Aorta (tissue), 5 donors: ENCODE data around the gene CDKN3. TPM values are rescaled to one million over a fixed set of nuclear protein-coding genes. Genes with fewer than 3 reads are reported as not detected.
"Not testable (repeated sequence)": the region's sequence is repeated elsewhere in the genome, so short reads cannot be mapped to it uniquely, and the experiment has no call there.

Experiments
- ATAC-seq: fragments of 200-7000 bp; cut with Tn5 transposase; one replicate; pipeline ENCODE4 v1.9.1; 2022; ENCODE audit warnings: moderate library complexity; ENCODE audit not compliant: low FRiP score
- DNase-seq, 2 donors: peaks; one replicate each; pipeline ENCODE4 v3.0.0-alpha.2; 2020
- H3K27ac ChIP-seq, 2 donors: one replicate each; pipeline ENCODE4 v1.5.1; 2013; ENCODE audit warnings: low read length in 2 of 2, mild to moderate bottlenecking in 2 of 2, moderate library complexity in 2 of 2, control low read depth in 1 of 2, inconsistent platforms in 1 of 2, low read depth in 1 of 2
- H3K27me3 ChIP-seq, 2 donors: one replicate each; pipeline ENCODE4 v1.6.1; 2013; ENCODE audit warnings: control low read depth in 1 of 2, low read length in 1 of 2, mild to moderate bottlenecking in 1 of 2, moderate library complexity in 1 of 2; ENCODE audit not compliant: insufficient read depth in 2 of 2, control insufficient read depth in 1 of 2
- H3K36me3 ChIP-seq, 2 donors: one replicate each; pipeline ENCODE4 v1.6.1; 2013; ENCODE audit warnings: control low read depth in 1 of 2, low read length in 1 of 2, mild to moderate bottlenecking in 1 of 2; ENCODE audit not compliant: insufficient read depth in 2 of 2, control insufficient read depth in 1 of 2
- H3K4me1 ChIP-seq, 2 donors: one replicate each; pipeline ENCODE4 v1.6.1; 2013; ENCODE audit warnings: low read length in 2 of 2, control low read depth in 1 of 2, mild to moderate bottlenecking in 1 of 2, moderate library complexity in 1 of 2; ENCODE audit not compliant: insufficient read depth in 2 of 2, control insufficient read depth in 1 of 2
- H3K4me3 ChIP-seq, 2 donors: one replicate each; pipeline ENCODE4 v1.5.1; 2013; ENCODE audit warnings: low read length in 2 of 2, control low read depth in 1 of 2, mild to moderate bottlenecking in 1 of 2
- H3K9me3 ChIP-seq: one replicate; pipeline ENCODE4 v1.6.1; 2013; ENCODE audit warnings: mild to moderate bottlenecking, low read length; ENCODE audit not compliant: control insufficient read depth
- WGBS, 2 donors: extraction: QIAGEN DNeasy Blood & Tissue Kit; methylation state at CpG; one replicate each; pipeline ENCODE4 v1.1.7; 2013; 5-methylcytosine and 5-hydroxymethylcytosine counted together
- intact Hi-C, 2 donors: fragments of 100-400 bp; cut with DNase I; formaldehyde crosslinking; loops; one replicate each; pipeline versions ENCODE4 v1.14.2 to v1.15.0; 2022
- polyA plus RNA-seq, 2 donors: library from polyadenylated mRNA; stranded (reverse); fragments of 200-250 nt; gene quantifications; one replicate each; pipeline ENCODE4 v1.2.3, GENCODE V29; 2013
- total RNA-seq, 2 donors: library from RNA; stranded (reverse); fragmentation: NEBNext Ultra II Directional; extraction: Animal tissue kit (Norgen Biotek cat#: 25700); gene quantifications; one replicate each; pipeline ENCODE4 v1.2.1, GENCODE V29; 2021
- donor health status: healthy with polysubstance abuse.
- donor health status: Bipolar disorder and iron deficiency.
- donor health status: DM: no; HTN: no; CAD: no.
- donor health status: DM: no; HTN: no; CAD: no.
- donor health status: DM: yes; HTN: yes; CAD: no.

The CDKN3 gene
- total and polyA plus RNA-seq, 4 donors: 2.2 to 10.5 (median 6.4) TPM

- H3K36me3 ChIP-seq: no peaks in the 10 kb centered on the region
- ATAC-seq (no peak), DNase-seq (no peak)
- no peaks in the 10 kb centered on the region for H3K4me1 ChIP-seq
- no peaks in the 10 kb centered on the region for H3K9me3 ChIP-seq
- no peak overlapping the region for H3K4me3 ChIP-seq
- no peaks in the 10 kb centered on the region for H3K27me3 ChIP-seq
- 94 to 95% methylated on average over 3 of the region's 3 CpGs for WGBS, 2 donors
- intact Hi-C loops: no loop called here
- H3K27ac ChIP-seq: no peak overlapping the region
Measured at GRCh38 chr14:54451961-54452360, 55.2 kb downstream of the CDKN3 start.

GRCh38 chr14:54453252-54453651, 56.4 kb downstream of the CDKN3 start:
- Histone ChIP-seq H3K9me3 (no peaks in the 10 kb centered on the region), H3K36me3 (no peaks in the 10 kb centered on the region), H3K4me3 (no peak overlapping the region), H3K4me1 (no peaks in the 10 kb centered on the region), H3K27me3 (no peaks in the 10 kb centered on the region), H3K27ac (no peak overlapping the region)
- WGBS, 2 donors: 98 to 99% methylated on average over 3 of the region's 3 CpGs
- ATAC-seq: no peak
- no peak for DNase-seq
- intact Hi-C loops: no loop called here

GRCh38 chr14:54453990-54454389, 57.2 kb downstream of the CDKN3 start:
- DNase-seq, H3K27me3 ChIP-seq, H3K27ac ChIP-seq, H3K36me3 ChIP-seq, ATAC-seq, H3K4me1 ChIP-seq, intact Hi-C loops, H3K4me3 ChIP-seq, H3K9me3 ChIP-seq: not testable (repeated sequence)
- WGBS, 2 donors: 90 to 93% methylated on average over 5 of the region's 5 CpGs

DNA sequence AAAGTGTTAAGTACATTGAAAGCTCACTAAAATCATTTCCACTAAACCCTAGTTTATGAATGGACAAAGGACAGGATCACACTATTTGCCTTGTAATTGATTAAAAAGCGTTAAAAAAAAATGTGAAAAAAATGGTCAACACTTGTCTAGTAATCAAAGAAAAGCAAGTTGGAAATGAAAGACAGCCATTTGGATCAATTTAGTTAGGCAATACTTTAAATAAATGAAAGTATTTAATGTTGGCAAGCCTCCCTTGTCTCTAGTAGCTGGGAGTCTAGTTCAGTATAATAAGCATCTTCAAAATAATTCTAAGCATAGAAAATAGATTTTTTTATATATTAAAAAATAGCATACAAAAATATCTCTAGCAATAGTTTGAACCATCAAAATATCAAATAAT, 58.6 kb downstream of the CDKN3 start:
- 88 to 91% methylated on average over 1 of the region's 1 CpG for WGBS, 2 donors
- Histone ChIP-seq H3K27me3 (no peaks in the 10 kb centered on the region), H3K36me3 (no peaks in the 10 kb centered on the region), H3K4me1 (no peaks in the 10 kb centered on the region), H3K27ac (no peak overlapping the region), H3K9me3 (no peaks in the 10 kb centered on the region), H3K4me3 (no peak overlapping the region)
- intact Hi-C loops: no loop called here
- DNase-seq: no peak
- no peak for ATAC-seq

DNA sequence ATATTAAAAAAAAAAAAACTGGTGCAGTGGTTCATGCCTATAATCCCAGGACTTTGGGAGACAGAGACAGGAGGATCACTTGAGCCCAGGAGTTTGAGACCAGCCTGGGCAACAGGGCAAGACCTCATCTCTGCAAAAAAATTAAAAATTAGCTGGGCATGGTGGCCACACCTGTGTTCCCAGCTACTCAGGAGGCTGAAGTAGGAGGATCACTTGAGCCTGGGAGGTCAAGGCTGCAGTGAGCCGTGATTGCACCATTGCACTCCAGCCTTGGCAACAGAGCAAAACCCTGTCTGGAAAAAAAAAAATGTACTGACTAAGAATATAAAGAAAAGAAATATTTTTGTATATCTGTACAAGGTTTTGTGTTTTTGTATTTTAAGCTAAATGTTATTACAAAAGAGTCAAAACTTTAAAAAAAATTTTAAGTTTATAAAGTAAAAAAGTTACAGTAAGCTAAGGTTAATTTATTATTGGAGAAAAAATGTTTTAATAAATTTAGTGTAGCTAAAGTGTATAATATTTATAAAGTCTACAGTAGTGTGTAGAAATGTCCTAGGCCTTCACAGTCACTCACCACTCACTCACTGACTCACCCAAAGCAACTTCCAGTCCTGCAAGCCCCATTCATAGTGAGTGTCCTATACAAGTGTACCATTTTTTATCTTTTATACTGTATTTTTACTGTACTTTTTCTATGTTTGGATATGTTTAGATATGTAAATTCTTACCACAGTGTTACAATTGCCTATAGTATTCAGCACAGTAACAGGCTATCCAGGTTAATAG, 60.2 kb downstream of the CDKN3 start:
- DNase-seq, H3K27me3 ChIP-seq, H3K4me1 ChIP-seq, ATAC-seq, H3K36me3 ChIP-seq, intact Hi-C loops, H3K27ac ChIP-seq, H3K9me3 ChIP-seq, H3K4me3 ChIP-seq: not testable (repeated sequence)
- WGBS, 2 donors: 88 to 90% methylated on average over 1 of the region's 1 CpG

DNA sequence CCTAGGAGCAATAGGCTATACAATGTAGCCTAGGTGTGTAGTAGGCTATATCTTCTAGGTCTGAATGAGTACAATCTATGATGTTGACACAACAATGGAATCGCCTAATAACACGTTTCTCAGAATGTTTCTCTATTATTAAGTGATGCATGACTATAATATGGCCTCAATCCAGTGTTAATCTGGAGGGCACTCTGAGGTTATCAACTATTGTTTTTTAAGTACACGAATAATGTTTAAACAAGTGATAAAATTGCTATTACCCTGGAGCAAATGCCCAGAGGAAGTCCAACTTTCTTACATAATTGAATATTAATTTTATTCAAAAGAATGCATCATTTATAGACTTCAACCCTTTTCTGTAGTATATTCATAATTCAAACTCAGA, 60.8 kb downstream of the CDKN3 start:
- 2 to 4% methylated on average over 3 of the region's 3 CpGs for WGBS, 2 donors

GRCh38 chr14:54458536-54458935, 61.7 kb downstream of the CDKN3 start:
- H3K4me1 ChIP-seq, H3K9me3 ChIP-seq, H3K27ac ChIP-seq, H3K27me3 ChIP-seq, DNase-seq, H3K4me3 ChIP-seq, H3K36me3 ChIP-seq, ATAC-seq, intact Hi-C loops: not testable (repeated sequence)

More for the DNA sequence above, 60.8 kb downstream of the CDKN3 start:
- no peak overlapping the region for H3K27ac ChIP-seq
- H3K9me3 ChIP-seq: no peaks in the 10 kb centered on the region
- no peaks in the 10 kb centered on the region for H3K36me3 ChIP-seq
- no peaks in the 10 kb centered on the region for H3K4me1 ChIP-seq
- intact Hi-C loops: no loop called here
- ATAC-seq (no peak), DNase-seq (no peak)
- no peak overlapping the region for H3K4me3 ChIP-seq
- no peaks in the 10 kb centered on the region for H3K27me3 ChIP-seq

GRCh38 chr14:54459106-54459505, 62.3 kb downstream of the CDKN3 start:
- WGBS, 2 donors: 95% methylated on average over 3 of the region's 3 CpGs
- no peaks in the 10 kb centered on the region for H3K4me1 ChIP-seq
- no peak overlapping the region for H3K4me3 ChIP-seq
- no peaks in the 10 kb centered on the region for H3K9me3 ChIP-seq
- intact Hi-C loops: no loop called here
- no peaks in the 10 kb centered on the region for H3K36me3 ChIP-seq
- ATAC-seq: no peak
- no peak for DNase-seq
- no peak overlapping the region for H3K27ac ChIP-seq
- no peaks in the 10 kb centered on the region for H3K27me3 ChIP-seq

- 81 to 88% methylated on average over 5 of the region's 5 CpGs for WGBS, 2 donors
- Histone ChIP-seq H3K4me1 (no peaks in the 10 kb centered on the region), H3K27ac (no peak overlapping the region), H3K36me3 (no peaks in the 10 kb centered on the region), H3K27me3 (no peaks in the 10 kb centered on the region), H3K4me3 (no peak overlapping the region), H3K9me3 (no peaks in the 10 kb centered on the region)
- intact Hi-C loops: no loop called here
- ATAC-seq (no peak), DNase-seq (no peak)
Measured at GRCh38 chr14:54462048-54462447, 65.2 kb downstream of the CDKN3 start.
